ENCODE data around the gene NECTIN4.

DNA sequence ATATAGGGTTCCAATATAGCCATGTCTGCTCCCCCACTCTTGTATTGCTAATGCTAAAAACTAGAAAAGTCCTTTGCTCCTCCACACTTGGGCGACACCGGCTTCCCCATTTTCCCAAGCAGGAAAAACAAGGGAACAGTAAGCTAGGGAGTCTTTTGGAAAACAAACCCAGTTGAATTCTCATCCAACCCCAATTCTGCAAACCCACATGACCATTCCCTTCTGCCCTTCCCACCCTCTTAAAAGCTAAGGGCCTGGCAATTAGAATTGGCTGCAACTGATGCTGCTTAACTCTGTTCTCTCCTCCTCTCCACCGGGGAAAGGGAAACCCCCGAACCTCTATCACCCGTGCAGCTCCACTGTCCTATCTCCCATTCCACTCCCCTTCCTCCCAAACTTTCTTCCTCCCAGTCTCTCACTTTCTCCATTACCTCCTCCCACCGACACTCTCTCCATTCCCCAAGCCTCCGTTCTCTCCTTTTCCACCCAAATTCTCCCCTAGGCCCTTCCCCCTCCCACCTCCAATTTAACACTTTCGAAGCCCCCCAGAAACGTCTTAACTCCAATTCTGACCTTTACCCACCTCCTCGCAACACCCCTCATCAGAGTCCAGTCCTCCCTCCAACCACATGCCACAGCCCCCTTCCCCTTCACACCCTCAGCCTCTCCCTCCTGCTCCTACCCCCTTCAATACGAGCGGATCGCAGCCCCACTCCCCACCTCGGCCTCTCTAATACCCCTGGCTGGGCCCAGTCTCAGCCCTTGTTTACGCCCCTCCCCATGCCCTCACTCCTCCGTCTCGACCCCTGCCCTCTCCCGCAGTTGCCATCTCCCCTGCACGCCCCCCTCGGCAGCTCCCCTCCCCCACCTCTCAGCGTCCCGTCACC is 42.4 kb upstream of the NECTIN4 start:
- TF ChIP-seq POLR2A (IDR thresholded peaks at IDR 0.05): no peak
- TF ChIP-seq, protein P1, sequence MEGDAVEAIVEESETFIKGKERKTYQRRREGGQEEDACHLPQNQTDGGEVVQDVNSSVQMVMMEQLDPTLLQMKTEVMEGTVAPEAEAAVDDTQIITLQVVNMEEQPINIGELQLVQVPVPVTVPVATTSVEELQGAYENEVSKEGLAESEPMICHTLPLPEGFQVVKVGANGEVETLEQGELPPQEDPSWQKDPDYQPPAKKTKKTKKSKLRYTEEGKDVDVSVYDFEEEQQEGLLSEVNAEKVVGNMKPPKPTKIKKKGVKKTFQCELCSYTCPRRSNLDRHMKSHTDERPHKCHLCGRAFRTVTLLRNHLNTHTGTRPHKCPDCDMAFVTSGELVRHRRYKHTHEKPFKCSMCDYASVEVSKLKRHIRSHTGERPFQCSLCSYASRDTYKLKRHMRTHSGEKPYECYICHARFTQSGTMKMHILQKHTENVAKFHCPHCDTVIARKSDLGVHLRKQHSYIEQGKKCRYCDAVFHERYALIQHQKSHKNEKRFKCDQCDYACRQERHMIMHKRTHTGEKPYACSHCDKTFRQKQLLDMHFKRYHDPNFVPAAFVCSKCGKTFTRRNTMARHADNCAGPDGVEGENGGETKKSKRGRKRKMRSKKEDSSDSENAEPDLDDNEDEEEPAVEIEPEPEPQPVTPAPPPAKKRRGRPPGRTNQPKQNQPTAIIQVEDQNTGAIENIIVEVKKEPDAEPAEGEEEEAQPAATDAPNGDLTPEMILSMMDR (IDR thresholded peaks at IDR 0.05): no peak
